ENCODE data around the gene CD68.

CD68 gene

GRCh38 chr17:7580604-7581575 lies 1.5 kb downstream of the CD68 start:
- no peak overlapping the region for H3K4me3 ChIP-seq (ENCODE audit: low read depth, low read length)
- peaks cover 32% of the 10 kb centered on the region for H3K36me3 ChIP-seq (replicated peaks)
- in situ Hi-C loops (cut with HindIII; ENCODE audit: low pct_ligation_motif_present, low sequenced_read_pairs) = no loop called here
- no peak overlapping the region for H3K27ac ChIP-seq
- TF ChIP-seq, protein P1, sequence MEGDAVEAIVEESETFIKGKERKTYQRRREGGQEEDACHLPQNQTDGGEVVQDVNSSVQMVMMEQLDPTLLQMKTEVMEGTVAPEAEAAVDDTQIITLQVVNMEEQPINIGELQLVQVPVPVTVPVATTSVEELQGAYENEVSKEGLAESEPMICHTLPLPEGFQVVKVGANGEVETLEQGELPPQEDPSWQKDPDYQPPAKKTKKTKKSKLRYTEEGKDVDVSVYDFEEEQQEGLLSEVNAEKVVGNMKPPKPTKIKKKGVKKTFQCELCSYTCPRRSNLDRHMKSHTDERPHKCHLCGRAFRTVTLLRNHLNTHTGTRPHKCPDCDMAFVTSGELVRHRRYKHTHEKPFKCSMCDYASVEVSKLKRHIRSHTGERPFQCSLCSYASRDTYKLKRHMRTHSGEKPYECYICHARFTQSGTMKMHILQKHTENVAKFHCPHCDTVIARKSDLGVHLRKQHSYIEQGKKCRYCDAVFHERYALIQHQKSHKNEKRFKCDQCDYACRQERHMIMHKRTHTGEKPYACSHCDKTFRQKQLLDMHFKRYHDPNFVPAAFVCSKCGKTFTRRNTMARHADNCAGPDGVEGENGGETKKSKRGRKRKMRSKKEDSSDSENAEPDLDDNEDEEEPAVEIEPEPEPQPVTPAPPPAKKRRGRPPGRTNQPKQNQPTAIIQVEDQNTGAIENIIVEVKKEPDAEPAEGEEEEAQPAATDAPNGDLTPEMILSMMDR (IDR thresholded peaks at IDR 0.05; ENCODE audit: low read depth, low read length, missing control alignments) = no peak
- no peak for DNase-seq
- no peaks in the 10 kb centered on the region for H3K27me3 ChIP-seq (replicated peaks)

DNA sequence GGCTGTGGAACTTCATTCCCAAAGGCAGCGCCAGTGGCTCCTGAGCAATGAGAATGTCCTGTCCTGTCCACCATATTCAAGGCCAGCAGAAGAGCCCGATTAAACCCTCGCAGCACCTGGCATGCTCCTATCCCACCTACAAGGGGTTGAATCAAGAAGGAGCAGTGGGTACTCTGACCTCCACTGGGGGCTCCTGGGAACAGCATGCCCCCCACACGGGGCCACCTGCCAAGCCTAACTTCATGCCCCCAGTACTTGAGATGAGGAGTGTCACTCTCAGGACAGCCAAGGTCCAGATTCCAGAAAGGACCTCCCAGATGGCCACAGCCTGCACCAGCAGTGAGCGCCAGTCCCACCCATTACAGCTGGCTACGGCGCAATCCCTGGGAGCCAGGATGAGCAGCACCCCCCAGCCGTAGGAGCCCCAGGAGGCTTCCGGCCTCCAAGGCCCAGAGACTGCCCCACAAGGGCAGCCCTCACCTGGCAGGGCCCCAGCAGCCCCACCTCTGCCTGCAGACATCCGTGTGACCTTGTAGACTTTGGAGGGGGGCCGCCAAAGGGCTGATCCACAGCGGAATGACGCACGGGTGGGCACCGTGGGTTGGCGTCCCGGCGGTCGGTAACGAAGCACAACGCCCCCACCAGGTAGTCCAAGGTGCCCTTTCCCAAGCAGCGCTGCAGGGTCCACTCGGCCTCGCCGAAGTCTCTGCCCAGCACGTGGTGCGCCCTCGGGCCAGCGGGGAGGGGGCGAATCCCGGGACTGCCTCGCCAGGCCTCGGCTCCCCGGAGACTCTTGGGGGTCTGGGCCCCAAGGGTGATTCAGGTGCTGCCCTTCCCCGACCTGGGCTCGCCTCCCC lies 3.2 kb downstream of the CD68 start:
- Histone ChIP-seq H3K27ac (peak overlapping the region; percentile 95), H3K27me3 (replicated peaks) (no peaks in the 10 kb centered on the region), H3K4me3 (ENCODE audit: low read depth, low read length) (peak overlapping the region; percentile 90), H3K36me3 (replicated peaks) (peaks cover 15% of the 10 kb centered on the region)
- in situ Hi-C loops (cut with HindIII; ENCODE audit: low pct_ligation_motif_present, low sequenced_read_pairs) = no loop called here
- TF ChIP-seq, protein P1 (IDR thresholded peaks at IDR 0.05; ENCODE audit: low read depth, low read length, missing control alignments) = no peak
- no peak for DNase-seq

DNA sequence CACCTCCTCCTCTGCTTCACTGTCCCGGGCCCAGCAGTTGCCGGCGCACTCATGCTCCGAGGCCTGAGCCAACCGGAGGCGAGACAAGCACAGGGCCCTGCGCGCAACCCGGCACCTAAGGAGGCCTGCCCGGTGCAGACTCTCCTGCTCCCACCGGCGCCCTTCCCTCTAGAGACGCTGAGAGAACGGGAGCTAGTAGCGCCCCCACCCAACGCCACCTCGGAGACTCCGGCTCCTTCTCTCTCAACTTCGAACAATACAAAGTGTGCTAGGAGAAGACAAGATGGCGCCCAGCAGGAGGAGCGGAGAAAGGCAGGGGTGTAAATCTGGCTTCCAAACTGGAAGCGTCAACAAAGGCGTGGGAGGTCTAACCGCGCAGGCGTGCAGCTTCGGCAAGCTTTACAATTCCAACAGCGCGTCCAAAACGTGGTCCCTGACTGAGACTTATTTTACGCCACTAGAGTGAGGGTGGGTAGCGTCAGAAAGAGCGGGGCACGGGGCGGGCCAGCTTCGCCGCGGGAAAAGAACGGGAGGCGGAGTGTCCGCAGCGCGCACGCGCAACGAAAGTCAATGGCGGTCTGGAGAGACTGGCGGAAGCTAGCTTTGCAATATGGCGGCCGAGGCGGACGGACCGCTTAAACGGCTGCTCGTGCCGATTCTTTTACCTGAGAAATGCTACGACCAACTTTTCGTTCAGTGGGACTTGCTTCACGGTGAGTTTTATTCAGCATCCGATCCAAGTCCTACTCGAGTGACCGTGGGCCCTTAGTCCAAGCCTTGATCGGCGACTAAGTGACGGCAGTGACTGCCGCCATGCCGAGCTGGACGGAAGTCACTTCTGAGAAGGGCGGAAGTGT lies 4.0 kb downstream of the CD68 start, which contains the start of gene MPDU1:
TSS of gene MPDU1 (plus strand) at position 600 of the 857 bp plus-strand sequence. CDS start at position 611, 11 bp downstream.
- H3K27ac ChIP-seq = peak within 1 kb of the TSS; percentile 95
- H3K27me3 ChIP-seq (replicated peaks) = no peaks in the 10 kb centered on the region
- H3K4me3 ChIP-seq (ENCODE audit: low read depth, low read length) = peak within 1 kb of the TSS; percentile 90
- peak; percentile 92 for DNase-seq
- peaks cover 8% of the 10 kb centered on the region for H3K36me3 ChIP-seq (replicated peaks)
- TF ChIP-seq, protein P1 (IDR thresholded peaks at IDR 0.05; ENCODE audit: low read depth, low read length, missing control alignments) = no peak
- in situ Hi-C loops (cut with HindIII; ENCODE audit: low pct_ligation_motif_present, low sequenced_read_pairs) = no loop called here

- H3K27ac ChIP-seq = peak overlapping the region; percentile 23
- TF ChIP-seq, protein P1 (IDR thresholded peaks at IDR 0.05; ENCODE audit: low read depth, low read length, missing control alignments) = peak; percentile 49
- DNase-seq = no peak
- no peak overlapping the region for H3K4me3 ChIP-seq (ENCODE audit: low read depth, low read length)
- peaks cover 21% of the 10 kb centered on the region for H3K36me3 ChIP-seq (replicated peaks)
- in situ Hi-C loops (cut with HindIII; ENCODE audit: low pct_ligation_motif_present, low sequenced_read_pairs) = no loop called here
- no peaks in the 10 kb centered on the region for H3K27me3 ChIP-seq (replicated peaks)
These were observed 7.4 kb downstream of the CD68 start for GRCh38 chr17:7586673-7587419.
